Nucleus accumbens (tissue), 56 donors: Measurements from ENCODE around the gene HS2ST1.
"Not testable (repeated sequence)": the region's sequence is repeated elsewhere in the genome, so short reads cannot be mapped to it uniquely, and the experiment has no call there.

Source experiments
- DNase-seq, 56 donors: peaks; one replicate each; lab custom pipeline; 2025; lab: John Stamatoyannopoulos, UW

The HS2ST1 gene

GRCh38 chr1:87056974-87057373 lies 142.5 kb downstream of the HS2ST1 start:
- DNase-seq: no peak

- DNase-seq: no peak
These were observed 143.9 kb downstream of the HS2ST1 start for GRCh38 chr1:87058343-87058649.

- DNase-seq: no peak
These were observed 147.3 kb downstream of the HS2ST1 start for GRCh38 chr1:87061742-87062156.

- DNase-seq: no peak
These were observed 148.3 kb downstream of the HS2ST1 start for GRCh38 chr1:87062687-87063086.

- no peak for DNase-seq
These were observed 149.9 kb downstream of the HS2ST1 start for GRCh38 chr1:87064309-87064708.

GRCh38 chr1:87064986-87065385 lies 150.6 kb downstream of the HS2ST1 start:
- no peak for DNase-seq

GRCh38 chr1:87066708-87067107 lies 152.3 kb downstream of the HS2ST1 start:
- not testable (repeated sequence) for DNase-seq

GRCh38 chr1:87072411-87072810 lies 158.0 kb downstream of the HS2ST1 start:
- DNase-seq: no peak

GRCh38 chr1:87072904-87073303 lies 158.5 kb downstream of the HS2ST1 start:
- no peak for DNase-seq

- no peak for DNase-seq
These were observed 159.8 kb downstream of the HS2ST1 start for GRCh38 chr1:87074001-87074795.

GRCh38 chr1:87077959-87078639 lies 163.7 kb downstream of the HS2ST1 start:
- DNase-seq: no peak

GRCh38 chr1:87084244-87084836 lies 169.9 kb downstream of the HS2ST1 start:
- DNase-seq: no peak

GRCh38 chr1:87086120-87086519 lies 171.7 kb downstream of the HS2ST1 start:
- DNase-seq: no peak

GRCh38 chr1:87089070-87089736 lies 174.8 kb downstream of the HS2ST1 start:
- DNase-seq: no peak

- DNase-seq: no peak
These were observed 175.4 kb downstream of the HS2ST1 start for GRCh38 chr1:87089823-87090222.

- DNase-seq: no peak
These were observed 177.0 kb downstream of the HS2ST1 start for GRCh38 chr1:87091425-87091824.

GRCh38 chr1:87092846-87093245 lies 178.4 kb downstream of the HS2ST1 start:
- no peak for DNase-seq

- DNase-seq: no peak
These were observed 178.9 kb downstream of the HS2ST1 start for GRCh38 chr1:87093286-87093685.

- DNase-seq: no peak
These were observed 179.8 kb downstream of the HS2ST1 start for GRCh38 chr1:87094238-87094637.

- DNase-seq: no peak
These were observed 185.8 kb downstream of the HS2ST1 start for GRCh38 chr1:87100271-87100670.

GRCh38 chr1:87103074-87103473 lies 188.6 kb downstream of the HS2ST1 start:
- no peak for DNase-seq
